HCT116 (cell line): ENCODE data around the gene COL5A2. TPM values are rescaled to one million over a fixed set of nuclear protein-coding genes. Genes with fewer than 3 reads are reported as not detected.

Source experiments
- ATAC-seq: fragments of 200-7000 bp; cut with Tn5 transposase; 2 replicates; pipeline ENCODE4 v1.9.1; 2020; ENCODE audit warnings: mild to moderate bottlenecking, moderate library complexity
- BruUV-seq: library from RNA; stranded (reverse); fragments of 400-500 nt; replicated peaks from 2 replicates; lab custom pipeline; 2021; lab: Mats Ljungman, UMichigan
- CTCF ChIA-PET: fragments of 300-600 bp; sonication (Branson Sonifier 250); formaldehyde crosslinking; loops from one replicate; lab custom pipeline; 2021; ENCODE audit warnings: antibody characterized with exemption; lab: Charles Lee
- POLR2A ChIA-PET: fragments of 300-600, 350-600 bp; sonication (Branson Sonifier 250); formaldehyde crosslinking; loops from one replicate; lab custom pipeline; 2021; ENCODE audit warnings: antibody characterized with exemption; lab: Charles Lee
- RAD21 ChIA-PET, 2 experiments: fragments of 300-600 bp; sonication (Branson Sonifier 250); formaldehyde crosslinking; loops; one replicate each; lab custom pipeline; 2023; ENCODE audit warnings: low total read pairs in 2 of 2; ENCODE audit not compliant: uncharacterized antibody in 2 of 2, unreplicated experiment in 2 of 2, low non-redundant PET in 1 of 2; lab: Charles Lee
- DNase-seq: peaks from one replicate; pipeline ENCODE4 v3.0.0-alpha.2; 2010; ENCODE audit warnings: low read depth, low spot score
- H2AFZ ChIP-seq: fragments of 200-600 bp; shearing (Covaris generic), sonication (generic); 2 replicates; pipeline ENCODE4 v1.6.1; 2017; ENCODE audit warnings: low read depth, mixed run types, mixed read lengths, antibody characterized with exemption, low read length; ENCODE audit not compliant: poor library complexity, severe bottlenecking
- H3K27ac ChIP-seq: 2 replicates; pipeline ENCODE4 v1.5.1; 2012; ENCODE audit warnings: low read depth, low read length
- H3K27me3 ChIP-seq: fragments of 200-600 bp; sonication (generic); 2 replicates; pipeline ENCODE4 v1.6.1; 2016; ENCODE audit warnings: mixed run types, low read length, mixed read lengths; ENCODE audit not compliant: insufficient read depth
- H3K36me3 ChIP-seq, 2 experiments: fragments of 200-500 bp in 1 of 2; fragments of 200-600 bp in 1 of 2; sonication (Bioruptor generic) in 1 of 2; sonication (generic) in 1 of 2; 2 replicates each; pipeline versions ENCODE4 v1.5.1 to v1.6.1; 2014 to 2016; ENCODE audit warnings: low read length in 2 of 2, inconsistent platforms in 1 of 2, mixed read lengths in 1 of 2, mixed run types in 1 of 2; ENCODE audit not compliant: insufficient read depth in 2 of 2, control insufficient read depth in 1 of 2
- H3K4me1 ChIP-seq, 2 experiments: fragments of 200-600 bp in 1 of 2; sonication (generic) in 1 of 2; 2 replicates each; pipeline versions ENCODE4 v1.5.1 to v1.6.1; 2012 to 2017; ENCODE audit warnings: low read length in 2 of 2, inconsistent platforms in 1 of 2, mild to moderate bottlenecking in 1 of 2, mixed read lengths in 1 of 2, mixed run types in 1 of 2, moderate library complexity in 1 of 2; ENCODE audit not compliant: insufficient read depth in 2 of 2, control insufficient read depth in 1 of 2
- H3K4me2 ChIP-seq: fragments of 200-600 bp; sonication (generic); 2 replicates; pipeline ENCODE4 v1.6.1; 2017; ENCODE audit warnings: mixed run types, low read length, mixed read lengths
- H3K4me3 ChIP-seq, 2 experiments: fragments of 200-600 bp in 1 of 2; sonication (generic) in 1 of 2; replicated peaks in 1 of 2; 2 replicates each; pipeline ENCODE4 v1.5.1; 2011 to 2016; ENCODE audit warnings: low read length in 2 of 2, control low read depth in 1 of 2, low read depth in 1 of 2, mild to moderate bottlenecking in 1 of 2, mixed read lengths in 1 of 2, mixed run types in 1 of 2
- H3K79me2 ChIP-seq: fragments of 200-600 bp; sonication (generic); 2 replicates; pipeline ENCODE4 v1.6.1; 2017; ENCODE audit warnings: mild to moderate bottlenecking, mixed run types, low read length, moderate library complexity, mixed read lengths; ENCODE audit not compliant: insufficient read depth
- H3K9ac ChIP-seq: fragments of 200-600 bp; sonication (generic); 2 replicates; pipeline ENCODE4 v1.6.1; 2016; ENCODE audit warnings: low read length, mixed read lengths
- H3K9me2 ChIP-seq: fragments of 200-600 bp; sonication (generic), shearing (Covaris generic); 2 replicates; pipeline ENCODE4 v1.6.1; 2017; ENCODE audit warnings: mixed run types, mild to moderate bottlenecking, moderate library complexity; ENCODE audit not compliant: insufficient read depth
- H3K9me3 ChIP-seq, 2 experiments: fragments of 200-500 bp in 1 of 2; fragments of 200-600 bp in 1 of 2; sonication (Bioruptor generic) in 1 of 2; sonication (generic) in 1 of 2; 2 replicates each; pipeline ENCODE4 v1.6.1; 2014 to 2017; ENCODE audit warnings: low read length in 2 of 2, mixed read lengths in 2 of 2, inconsistent platforms in 1 of 2, low read depth in 1 of 2, mild to moderate bottlenecking in 1 of 2, mixed run types in 1 of 2, moderate library complexity in 1 of 2; ENCODE audit not compliant: control insufficient read depth in 1 of 2, insufficient read depth in 1 of 2
- H4K20me1 ChIP-seq: fragments of 200-600 bp; sonication (generic), shearing (Covaris generic); 2 replicates; pipeline ENCODE4 v1.6.1; 2017; ENCODE audit warnings: mixed run types, mild to moderate bottlenecking, moderate library complexity; ENCODE audit not compliant: insufficient read depth
- ATF3 ChIP-seq: IDR thresholded peaks from 2 replicates; pipeline ENCODE4 v1.6.1; 2012
- EZH2phosphoT487 ChIP-seq: fragments of 200-600 bp; IDR thresholded peaks from 2 replicates; pipeline ENCODE4 v1.6.1; 2018; ENCODE audit warnings: antibody characterized with exemption, borderline replicate concordance
- REST ChIP-seq: IDR thresholded peaks from 2 replicates; pipeline ENCODE4 v1.6.1; 2012; ENCODE audit warnings: low read depth
- SIN3A ChIP-seq: IDR thresholded peaks from 2 replicates; pipeline ENCODE4 v1.6.1; 2012; ENCODE audit warnings: low read depth
- TCF7L2 ChIP-seq: IDR thresholded peaks from 2 replicates; pipeline ENCODE4 v1.7.0; 2011; ENCODE audit warnings: borderline replicate concordance, inconsistent platforms; ENCODE audit not compliant: insufficient read depth, insufficient read length; ENCODE audit errors: extremely low read depth
- ZFX ChIP-seq: fragments of 450-650 bp; IDR thresholded peaks from 2 replicates; pipeline ENCODE4 v1.6.1; 2017
- intact Hi-C: fragments of 100-400 bp; cut with micrococcal nuclease; formaldehyde crosslinking; loops from 2 replicates; pipeline ENCODE4 v1.10.0; 2022
- total RNA-seq: library from RNA; stranded (reverse); gene quantifications from one replicate; pipeline ENCODE4 v1.2.1, GENCODE V29; 2021; ENCODE audit not compliant: unreplicated experiment

Gene COL5A2
- total RNA-seq, 1 experiment from 2014 or later = 2.3 TPM

- Histone ChIP-seq H3K4me3 (no peak overlapping the region), H3K9me3 (no peaks in the 10 kb centered on the region)
- TF ChIP-seq ATF3 = no peak
- TF ChIP-seq, all 23 proteins: peak for 0
- Histone ChIP-seq H3K9ac (no peak overlapping the region), H3K9me2 (no peaks in the 10 kb centered on the region), H4K20me1 (no peaks in the 10 kb centered on the region), H3K27ac (no peak overlapping the region), H3K27me3 (no peaks in the 10 kb centered on the region), H3K4me2 (no peak overlapping the region), H2AFZ (no peak overlapping the region), H3K79me2 (no peaks in the 10 kb centered on the region), H3K4me1 (peaks cover 5 to 16% of the 10 kb centered on the region in 2 experiments; a peak in 3 of 4 replicates), H3K36me3 (no peaks in the 10 kb centered on the region)
- RAD21 ChIA-PET = no interaction called here
- ATAC-seq = no peak
- no TSS peak for BruUV-seq
- POLR2A ChIA-PET = no interaction called here
- CTCF ChIA-PET = no interaction called here
- intact Hi-C loops = no loop called here
- DNase-seq = no peak
Observed at GRCh38 chr2:189214484-189214883, 34.9 kb upstream of the COL5A2 start.

GRCh38 chr2:189213250-189213649 is 33.7 kb upstream of the COL5A2 start:
- ATAC-seq (no peak), DNase-seq (no peak)
- TF ChIP-seq REST = no peak
- no peak for TF ChIP-seq ZFX
- no peak for TF ChIP-seq ATF3
- no peak for TF ChIP-seq TCF7L2
- no peak for TF ChIP-seq EZH2phosphoT487
- no peak for TF ChIP-seq SIN3A
- Histone ChIP-seq H3K79me2 (no peaks in the 10 kb centered on the region), H3K27ac (no peak overlapping the region), H4K20me1 (no peaks in the 10 kb centered on the region), H3K36me3 (no peaks in the 10 kb centered on the region), H3K9ac (no peak overlapping the region), H3K9me2 (no peaks in the 10 kb centered on the region), H3K4me3 (no peak overlapping the region), H3K4me2 (no peak overlapping the region), H3K4me1 (peaks cover 5 to 17% of the 10 kb centered on the region in 2 experiments; a peak in 3 of 4 replicates), H2AFZ (no peak overlapping the region), H3K9me3 (no peaks in the 10 kb centered on the region), H3K27me3 (no peaks in the 10 kb centered on the region)
- ChIA-PET CTCF (no interaction called here), POLR2A (no interaction called here), RAD21 (no interaction called here)
- BruUV-seq = no TSS peak
- intact Hi-C loops = no loop called here
